ENCODE results near the gene AKAIN1. TPM values are rescaled to one million over a fixed set of nuclear protein-coding genes. Genes with fewer than 3 reads are reported as not detected.
A peak's percentile ranks its signal among the peaks of the same experiment; 100 is the strongest.

Gene AKAIN1
- total and polyA plus RNA-seq, 2 of the 8 experiments (the other 6 are each of a cell fraction or from before 2014, with no cell fraction given) = not detected

- Histone ChIP-seq H3K79me1 (ENCODE audit: low read depth, low read length) (no peaks in the 10 kb centered on the region), H3K4ac (replicated peaks; ENCODE audit: insufficient read length, low read depth, low read length) (no peak overlapping the region), H2BK20ac (ENCODE audit: low read length) (no peak overlapping the region), H3K27me3 (replicated peaks in 1 of 4; ENCODE audit: control insufficient read depth in 3 of 4, extremely low read depth in 1 of 4, insufficient read depth in 3 of 4, low read length in 3 of 4) (peaks cover 19 to 53% (median 39%) of the 10 kb centered on the region in 4 experiments), H2BK120ac (replicated peaks; ENCODE audit: low read depth, low read length) (no peak overlapping the region), H2BK12ac (ENCODE audit: low read depth, low read length) (no peak overlapping the region), H2AFZ (ENCODE audit: low read length) (no peak overlapping the region), H3K9me3 (ENCODE audit: insufficient read depth in 2 of 2, low read depth in 1 of 2, low read length in 1 of 2) (no peaks in the 10 kb centered on the region), H3K23me2 (ENCODE audit: low read depth, low read length) (peaks cover 12% of the 10 kb centered on the region; the same call in 1 of the 2 replicates), H2BK5ac (ENCODE audit: low read depth, low read length) (no peak overlapping the region), H2AK5ac (ENCODE audit: low read depth, low read length) (no peak overlapping the region), H4K20me1 (replicated peaks in 1 of 2; ENCODE audit: control insufficient read depth in 1 of 2, insufficient read depth in 2 of 2, low read length in 2 of 2) (peaks cover 0 to 2% of the 10 kb centered on the region in 2 experiments), H3K36me3 (ENCODE audit: control insufficient read depth in 2 of 4, insufficient read depth in 4 of 4, low read length in 3 of 4) (no peaks in the 10 kb centered on the region; a peak in 1 of 8 replicates), H3K14ac (ENCODE audit: insufficient read length) (no peak overlapping the region), H3K4me1 (replicated peaks in 1 of 4; ENCODE audit: control insufficient read depth in 3 of 4, insufficient read depth in 4 of 4, low read length in 3 of 4) (peaks cover 0 to 14% (median 4%) of the 10 kb centered on the region in 4 experiments; a peak in 5 of 7 replicates), H3K18ac (ENCODE audit: extremely low read depth, low read length) (no peak overlapping the region), H3K79me2 (ENCODE audit: control insufficient read depth in 1 of 2, insufficient read depth in 2 of 2, low read length in 2 of 2) (no peaks in the 10 kb centered on the region), H3K4me2 (ENCODE audit: insufficient read depth in 1 of 2, low read depth in 2 of 2, low read length in 2 of 2) (peak overlapping the region; percentile 96 to 100), H3K56ac (replicated peaks; ENCODE audit: insufficient read length, low read depth, low read length) (no peak overlapping the region), H3K27ac (ENCODE audit: low read depth, low read length) (no peak overlapping the region), H4K8ac (ENCODE audit: extremely low read depth, insufficient read depth, low read length) (no peak overlapping the region), H2BK15ac (ENCODE audit: low read length) (no peak overlapping the region), H3K23ac (ENCODE audit: insufficient read length) (no peak overlapping the region), H3K4me3 (ENCODE audit: extremely low read depth in 1 of 4, insufficient read depth in 2 of 4, low read depth in 3 of 4, low read length in 4 of 4) (peak overlapping the region; percentile 30 to 71 (median 47); a peak in 7 of 8 replicates), H4K91ac (replicated peaks; ENCODE audit: insufficient read length, low read length) (no peak overlapping the region), H3K9ac (replicated peaks in 1 of 4; ENCODE audit: extremely low read depth in 1 of 4, low read depth in 3 of 4, low read length in 3 of 4) (no peak overlapping the region), H4K5ac (ENCODE audit: insufficient read length, low read depth, low read length) (no peak overlapping the region)
- POLR2A ChIA-PET (ENCODE audit: partially characterized antibody) = interaction anchor here (0.7 to 1.2 kb wide), 3 partner anchors 41 to 99 kb away, joined by 3 to 4 read pairs (median 3); no protein-coding TSS in a partner anchor
- CTCF ChIA-PET (ENCODE audit: partially characterized antibody) = interaction anchor here (0.6 kb wide), 1 partner anchor 64 kb away, joined by 3 read pairs; no protein-coding TSS in a partner anchor
- FAIRE-seq = no peak
- no peak for DNase-seq (ENCODE audit: low read depth in 1 of 2, low spot score in 2 of 2)
- WGBS, 2 experiments (ENCODE audit: extremely low coverage in 1 of 2, insufficient coverage in 1 of 2, insufficient read length in 1 of 2, insufficient replicate concordance in 2 of 2, low coverage in 1 of 2, low lambda C conversion rate in 2 of 2, missing lambda C conversion rate in 1 of 2) = 18% methylated on average over 17 of the region's 18 CpGs; no CpG with 5 or more reads in 1 of the 2 experiments
- no peak for TF ChIP-seq YY1 (IDR thresholded peaks at IDR 0.05; ENCODE audit: low read depth, low read length)
- TF ChIP-seq TAF7 (optimal IDR thresholded peaks at IDR 0.05; ENCODE audit: borderline replicate concordance, low read depth, low read length) = no peak
- no peak for TF ChIP-seq ASH2L (IDR thresholded peaks at IDR 0.05; ENCODE audit: low read length)
- no peak for TF ChIP-seq GABPA (IDR thresholded peaks at IDR 0.05; ENCODE audit: borderline replicate concordance, insufficient read depth, low read length)
- no peak for TF ChIP-seq SIRT6 (IDR thresholded peaks at IDR 0.05; ENCODE audit: low read length)
- TF ChIP-seq FOSL1 (IDR thresholded peaks at IDR 0.05; ENCODE audit: insufficient read depth, low read depth, low read length) = no peak
- no peak for TF ChIP-seq HDAC6 (IDR thresholded peaks at IDR 0.05; ENCODE audit: low read depth, low read length)
- no peak for TF ChIP-seq NANOG (IDR thresholded peaks at IDR 0.05; ENCODE audit: insufficient read depth, low read depth, low read length, poor library complexity, severe bottlenecking)
- TF ChIP-seq, protein P1, sequence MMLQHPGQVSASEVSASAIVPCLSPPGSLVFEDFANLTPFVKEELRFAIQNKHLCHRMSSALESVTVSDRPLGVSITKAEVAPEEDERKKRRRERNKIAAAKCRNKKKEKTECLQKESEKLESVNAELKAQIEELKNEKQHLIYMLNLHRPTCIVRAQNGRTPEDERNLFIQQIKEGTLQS (IDR thresholded peaks at IDR 0.05; ENCODE audit: insufficient read depth, low read depth, low read length) = no peak
- no peak for TF ChIP-seq JUN (IDR thresholded peaks at IDR 0.05; ENCODE audit: low read depth, low read length)
- TF ChIP-seq RNF2 (IDR thresholded peaks at IDR 0.05; ENCODE audit: borderline replicate concordance, low read depth, low read length, missing control alignments, poor library complexity, severe bottlenecking) = no peak
- no peak for TF ChIP-seq BRCA1 (IDR thresholded peaks at IDR 0.05; ENCODE audit: low read depth, low read length)
- no peak for TF ChIP-seq POLR2AphosphoS5 (IDR thresholded peaks at IDR 0.05; ENCODE audit: low read depth, low read length)
These were observed 404 bp upstream of the AKAIN1 start for GRCh38 chr18:5197461-5197860.
